HepG2 (cell line): ENCODE data around the gene PLEKHG4. TPM values are rescaled to one million over a fixed set of nuclear protein-coding genes. Genes with fewer than 3 reads are reported as not detected.

Source experiments
- ARID3A ChIP-seq: IDR thresholded peaks from 2 replicates; pipeline ENCODE4 v1.6.1; 2012; ENCODE audit warnings: low read depth, low read length, improper control_type of control experiment
- KDM2A ChIP-seq: sonication (generic); formaldehyde crosslinking; IDR thresholded peaks from 2 replicates; pipeline ENCODE4 v1.4.0; 2020; ENCODE audit warnings: low read depth, missing genetic modification reagents, borderline replicate concordance
- MAZ ChIP-seq, 2 experiments: sonication (generic) in 1 of 2; formaldehyde crosslinking in 1 of 2; IDR thresholded peaks; 2 replicates each; pipeline versions ENCODE4 v1.5.0 to v1.6.1; 2012 to 2020; ENCODE audit warnings: low read depth in 2 of 2, mild to moderate bottlenecking in 2 of 2, borderline replicate concordance in 1 of 2, improper control_type of control experiment in 1 of 2, low read length in 1 of 2, missing genetic modification reagents in 1 of 2, moderate library complexity in 1 of 2
- MYC ChIP-seq: sonication (generic); formaldehyde crosslinking; IDR thresholded peaks from 2 replicates; pipeline ENCODE4 v1.9.0; 2021; ENCODE audit warnings: missing genetic modification reagents, borderline replicate concordance
- MYPOP ChIP-seq: sonication (generic); formaldehyde crosslinking; IDR thresholded peaks from 2 replicates; pipeline ENCODE4 v1.8.1; 2023; ENCODE audit warnings: mild to moderate bottlenecking, moderate library complexity, missing genetic modification reagents
- PATZ1 ChIP-seq: sonication (generic); formaldehyde crosslinking; IDR thresholded peaks from 2 replicates; pipeline ENCODE4 v1.4.0; 2020; ENCODE audit warnings: missing genetic modification reagents
- SAP130 ChIP-seq: IDR thresholded peaks from 2 replicates; pipeline ENCODE4 v1.6.1; 2016; ENCODE audit warnings: low read depth
- UBTF ChIP-seq: sonication (generic); formaldehyde crosslinking; IDR thresholded peaks from 2 replicates; pipeline ENCODE4 v1.4.0; 2020; ENCODE audit warnings: mild to moderate bottlenecking, missing genetic modification reagents
- ZFP82 ChIP-seq: sonication (generic); formaldehyde crosslinking; IDR thresholded peaks from 2 replicates; pipeline ENCODE4 v1.5.1; 2020; ENCODE audit warnings: mild to moderate bottlenecking, missing genetic modification reagents, borderline replicate concordance
- ZNF232 ChIP-seq: sonication (generic); formaldehyde crosslinking; IDR thresholded peaks from 2 replicates; pipeline ENCODE4 v1.4.0; 2020; ENCODE audit warnings: missing genetic modification reagents, borderline replicate concordance
- ZNF263 ChIP-seq: sonication (generic); formaldehyde crosslinking; IDR thresholded peaks from 2 replicates; pipeline ENCODE4 v1.4.0; 2020; ENCODE audit warnings: missing genetic modification reagents
- ZNF343 ChIP-seq: sonication (generic); formaldehyde crosslinking; IDR thresholded peaks from 2 replicates; pipeline ENCODE4 v1.4.0; 2020; ENCODE audit warnings: mild to moderate bottlenecking, missing genetic modification reagents
- ZNF616 ChIP-seq: sonication (generic); formaldehyde crosslinking; IDR thresholded peaks from 2 replicates; pipeline ENCODE4 v1.5.0; 2020; ENCODE audit warnings: low read depth, mild to moderate bottlenecking, missing genetic modification reagents
- ZNF652 ChIP-seq: IDR thresholded peaks from 2 replicates; pipeline ENCODE4 v1.6.1; 2016; ENCODE audit warnings: low read depth, borderline replicate concordance
- ZNF687 ChIP-seq: sonication (generic); formaldehyde crosslinking; IDR thresholded peaks from 2 replicates; pipeline ENCODE4 v1.5.1; 2020; ENCODE audit warnings: mild to moderate bottlenecking, missing genetic modification reagents, moderate library complexity
- polyA plus RNA-seq, 8 experiments: library from polyadenylated mRNA; depleted of rRNA in 3 of 8; stranded (reverse) in 7 of 8; unstranded in 1 of 8; fragments of >200 nt; fragmentation: Illumina TruSeq in 4 of 8; extraction: Trizol in 4 of 8; gene quantifications; 2 replicates each; pipeline versions ENCODE4 v1.2.1 to v1.2.3, GENCODE V29; 2011 to 2016; ENCODE audit warnings: low read depth in 4 of 8, missing spikeins in 1 of 8, mixed read lengths in 1 of 8; ENCODE audit not compliant: insufficient read depth in 1 of 8
- total RNA-seq, 5 experiments: library from RNA; depleted of rRNA; stranded (reverse); fragments of >200 nt; fragmentation: Illumina TruSeq; extraction: Trizol; gene quantifications; 2 replicates each; pipeline ENCODE4 v1.2.3, GENCODE V29; 2016; ENCODE audit warnings: low read depth in 1 of 5

The PLEKHG4 gene
- total and polyA plus RNA-seq, 2 of the 13 experiments (the other 11 are each of a cell fraction or from before 2014, with no cell fraction given), result 7.1 to 13.6 TPM

- TF ChIP-seq UBTF (CRISPR knock-in tag), result 0 out of 2 replicates have a peak, but pooled peaks have one; percentile 6
- TF ChIP-seq MAZ (IDR thresholded peaks at IDR 0.05; ENCODE audit: borderline replicate concordance, low read depth, low read length), result no peak
- TF ChIP-seq MAZ (CRISPR knock-in tag; IDR thresholded peaks at IDR 0.05; ENCODE audit: low read depth), result 0 out of 2 replicates have a peak, but pooled peaks have one; percentile 28
- 0 out of 2 replicates have a peak, but pooled peaks have one; percentile 63 for TF ChIP-seq ZNF343 (CRISPR knock-in tag)
- no peak for TF ChIP-seq ZNF652
- TF ChIP-seq ZFP82 (CRISPR knock-in tag), result no peak
- TF ChIP-seq SAP130 (CRISPR knock-in tag), result no peak
- no peak for TF ChIP-seq ZNF232 (CRISPR knock-in tag)
- TF ChIP-seq KDM2A (CRISPR knock-in tag), result 0 out of 2 replicates have a peak, but pooled peaks have one; percentile 18
- TF ChIP-seq ZNF687 (CRISPR knock-in tag), result peak; percentile 63
- 0 out of 2 replicates have a peak, but pooled peaks have one; percentile 10 for TF ChIP-seq MYC (CRISPR knock-in tag)
- no peak for TF ChIP-seq ARID3A
- TF ChIP-seq ZNF263 (CRISPR knock-in tag), result 0 out of 2 replicates have a peak, but pooled peaks have one; percentile 41
- TF ChIP-seq MYPOP (CRISPR knock-in tag), result no peak
- TF ChIP-seq ZNF616 (CRISPR knock-in tag), result no peak
- TF ChIP-seq PATZ1, result peak; percentile 37; the same call in 1 of the 2 replicates
Observed at GRCh38 chr16:67284699-67285646, 5.6 kb downstream of the PLEKHG4 start (continued).
